ENCODE measurements around the gene TAF4.

The TAF4 gene

DNA sequence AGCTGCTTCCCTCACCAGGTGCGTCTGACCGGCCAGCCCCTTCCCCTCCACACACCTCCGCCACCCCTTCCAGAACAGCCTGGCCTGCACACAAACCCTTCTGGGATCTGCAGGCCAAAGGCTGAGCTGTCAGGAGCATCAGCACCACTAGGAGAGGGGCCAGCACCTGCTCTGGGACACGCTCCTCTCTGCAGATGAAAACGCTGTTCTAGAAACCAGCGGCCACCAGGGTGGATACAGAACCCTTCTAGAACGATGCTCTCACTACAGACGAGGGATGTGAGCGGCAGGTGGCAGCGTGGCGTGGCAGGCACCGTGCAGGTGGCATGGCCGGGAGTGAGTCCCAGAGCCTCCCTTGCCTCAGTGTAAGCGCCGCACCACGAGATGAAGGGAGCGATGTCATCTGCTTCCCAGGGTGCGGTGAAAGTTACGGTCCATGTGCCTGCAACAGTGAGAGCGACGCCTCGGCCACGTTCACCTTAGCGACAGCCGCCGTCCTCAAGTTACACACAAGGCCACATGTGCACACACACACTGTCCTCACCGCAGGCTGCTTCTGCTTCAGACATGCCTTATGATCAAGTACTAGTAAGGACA is 53.6 kb downstream of the TAF4 start (continued):
- TF ChIP-seq, protein P1, sequence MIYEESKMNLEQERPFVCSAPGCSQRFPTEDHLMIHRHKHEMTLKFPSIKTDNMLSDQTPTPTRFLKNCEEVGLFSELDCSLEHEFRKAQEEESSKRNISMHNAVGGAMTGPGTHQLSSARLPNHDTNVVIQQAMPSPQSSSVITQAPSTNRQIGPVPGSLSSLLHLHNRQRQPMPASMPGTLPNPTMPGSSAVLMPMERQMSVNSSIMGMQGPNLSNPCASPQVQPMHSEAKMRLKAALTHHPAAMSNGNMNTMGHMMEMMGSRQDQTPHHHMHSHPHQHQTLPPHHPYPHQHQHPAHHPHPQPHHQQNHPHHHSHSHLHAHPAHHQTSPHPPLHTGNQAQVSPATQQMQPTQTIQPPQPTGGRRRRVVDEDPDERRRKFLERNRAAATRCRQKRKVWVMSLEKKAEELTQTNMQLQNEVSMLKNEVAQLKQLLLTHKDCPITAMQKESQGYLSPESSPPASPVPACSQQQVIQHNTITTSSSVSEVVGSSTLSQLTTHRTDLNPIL (CRISPR knock-in tag; IDR thresholded peaks at IDR 0.05; ENCODE audit: low read depth): no peak
- TF ChIP-seq, protein P2, sequence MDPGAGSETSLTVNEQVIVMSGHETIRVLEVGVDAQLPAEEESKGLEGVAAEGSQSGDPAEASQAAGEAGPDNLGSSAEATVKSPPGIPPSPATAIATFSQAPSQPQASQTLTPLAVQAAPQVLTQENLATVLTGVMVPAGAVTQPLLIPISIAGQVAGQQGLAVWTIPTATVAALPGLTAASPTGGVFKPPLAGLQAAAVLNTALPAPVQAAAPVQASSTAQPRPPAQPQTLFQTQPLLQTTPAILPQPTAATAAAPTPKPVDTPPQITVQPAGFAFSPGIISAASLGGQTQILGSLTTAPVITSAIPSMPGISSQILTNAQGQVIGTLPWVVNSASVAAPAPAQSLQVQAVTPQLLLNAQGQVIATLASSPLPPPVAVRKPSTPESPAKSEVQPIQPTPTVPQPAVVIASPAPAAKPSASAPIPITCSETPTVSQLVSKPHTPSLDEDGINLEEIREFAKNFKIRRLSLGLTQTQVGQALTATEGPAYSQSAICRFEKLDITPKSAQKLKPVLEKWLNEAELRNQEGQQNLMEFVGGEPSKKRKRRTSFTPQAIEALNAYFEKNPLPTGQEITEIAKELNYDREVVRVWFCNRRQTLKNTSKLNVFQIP (CRISPR knock-in tag; IDR thresholded peaks at IDR 0.05; ENCODE audit: borderline replicate concordance, low read depth): no peak
- TF ChIP-seq GLIS3 (CRISPR knock-in tag; IDR thresholded peaks at IDR 0.05): no peak
- TF ChIP-seq CSDC2 (CRISPR knock-in tag; IDR thresholded peaks at IDR 0.05): no peak
- TF ChIP-seq ARNTL (CRISPR knock-in tag; IDR thresholded peaks at IDR 0.05; ENCODE audit: borderline replicate concordance, low read depth): no peak
- TF ChIP-seq ZFP30 (CRISPR knock-in tag; IDR thresholded peaks at IDR 0.05): no peak
- no peak for TF ChIP-seq ZNF565 (CRISPR knock-in tag; conservative IDR thresholded peaks at IDR 0.05; ENCODE audit: low read depth)
- no peak for TF ChIP-seq ZFP3 (CRISPR knock-in tag; IDR thresholded peaks at IDR 0.05)
- no peak for TF ChIP-seq TCF4 (CRISPR knock-in tag; IDR thresholded peaks at IDR 0.05; ENCODE audit: borderline replicate concordance)
- no peak for TF ChIP-seq OSR1 (CRISPR knock-in tag; IDR thresholded peaks at IDR 0.05)

DNA sequence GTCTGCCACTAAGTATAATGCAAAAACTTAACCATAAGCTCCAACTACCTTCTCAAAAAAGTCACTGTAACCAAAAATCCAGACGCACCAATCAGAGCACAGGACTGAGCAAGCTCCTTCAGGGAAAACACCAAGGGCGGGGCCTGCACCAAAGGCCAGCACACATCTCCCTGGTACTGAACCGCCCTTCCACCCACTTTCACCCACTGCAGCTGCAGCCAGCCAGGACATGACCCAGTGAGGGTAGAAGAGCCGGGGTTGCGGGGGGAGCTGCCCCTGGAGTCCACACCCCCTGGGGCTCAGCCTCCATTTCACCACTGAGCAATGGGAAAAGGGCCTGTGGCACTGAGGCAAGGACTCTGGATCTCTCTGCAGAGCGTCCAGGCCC is 54.3 kb downstream of the TAF4 start:
- no peak for TF ChIP-seq OSR1 (CRISPR knock-in tag; IDR thresholded peaks at IDR 0.05)
- TF ChIP-seq CSDC2 (CRISPR knock-in tag; IDR thresholded peaks at IDR 0.05): no peak
- no peak for TF ChIP-seq ZNF8 (CRISPR knock-in tag; IDR thresholded peaks at IDR 0.05)
- TF ChIP-seq ZFP30 (CRISPR knock-in tag; IDR thresholded peaks at IDR 0.05): no peak
- TF ChIP-seq ZNF70 (CRISPR knock-in tag; IDR thresholded peaks at IDR 0.05): no peak
- TF ChIP-seq TCF4 (CRISPR knock-in tag; IDR thresholded peaks at IDR 0.05; ENCODE audit: borderline replicate concordance): no peak
- no peak for TF ChIP-seq GLIS3 (CRISPR knock-in tag; IDR thresholded peaks at IDR 0.05)
- TF ChIP-seq, protein P3, sequence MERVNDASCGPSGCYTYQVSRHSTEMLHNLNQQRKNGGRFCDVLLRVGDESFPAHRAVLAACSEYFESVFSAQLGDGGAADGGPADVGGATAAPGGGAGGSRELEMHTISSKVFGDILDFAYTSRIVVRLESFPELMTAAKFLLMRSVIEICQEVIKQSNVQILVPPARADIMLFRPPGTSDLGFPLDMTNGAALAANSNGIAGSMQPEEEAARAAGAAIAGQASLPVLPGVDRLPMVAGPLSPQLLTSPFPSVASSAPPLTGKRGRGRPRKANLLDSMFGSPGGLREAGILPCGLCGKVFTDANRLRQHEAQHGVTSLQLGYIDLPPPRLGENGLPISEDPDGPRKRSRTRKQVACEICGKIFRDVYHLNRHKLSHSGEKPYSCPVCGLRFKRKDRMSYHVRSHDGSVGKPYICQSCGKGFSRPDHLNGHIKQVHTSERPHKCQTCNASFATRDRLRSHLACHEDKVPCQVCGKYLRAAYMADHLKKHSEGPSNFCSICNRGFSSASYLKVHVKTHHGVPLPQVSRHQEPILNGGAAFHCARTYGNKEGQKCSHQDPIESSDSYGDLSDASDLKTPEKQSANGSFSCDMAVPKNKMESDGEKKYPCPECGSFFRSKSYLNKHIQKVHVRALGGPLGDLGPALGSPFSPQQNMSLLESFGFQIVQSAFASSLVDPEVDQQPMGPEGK (CRISPR knock-in tag; IDR thresholded peaks at IDR 0.05; ENCODE audit: borderline replicate concordance): no peak
- TF ChIP-seq, protein P1 (CRISPR knock-in tag; IDR thresholded peaks at IDR 0.05; ENCODE audit: low read depth): no peak
- TF ChIP-seq, protein P4, sequence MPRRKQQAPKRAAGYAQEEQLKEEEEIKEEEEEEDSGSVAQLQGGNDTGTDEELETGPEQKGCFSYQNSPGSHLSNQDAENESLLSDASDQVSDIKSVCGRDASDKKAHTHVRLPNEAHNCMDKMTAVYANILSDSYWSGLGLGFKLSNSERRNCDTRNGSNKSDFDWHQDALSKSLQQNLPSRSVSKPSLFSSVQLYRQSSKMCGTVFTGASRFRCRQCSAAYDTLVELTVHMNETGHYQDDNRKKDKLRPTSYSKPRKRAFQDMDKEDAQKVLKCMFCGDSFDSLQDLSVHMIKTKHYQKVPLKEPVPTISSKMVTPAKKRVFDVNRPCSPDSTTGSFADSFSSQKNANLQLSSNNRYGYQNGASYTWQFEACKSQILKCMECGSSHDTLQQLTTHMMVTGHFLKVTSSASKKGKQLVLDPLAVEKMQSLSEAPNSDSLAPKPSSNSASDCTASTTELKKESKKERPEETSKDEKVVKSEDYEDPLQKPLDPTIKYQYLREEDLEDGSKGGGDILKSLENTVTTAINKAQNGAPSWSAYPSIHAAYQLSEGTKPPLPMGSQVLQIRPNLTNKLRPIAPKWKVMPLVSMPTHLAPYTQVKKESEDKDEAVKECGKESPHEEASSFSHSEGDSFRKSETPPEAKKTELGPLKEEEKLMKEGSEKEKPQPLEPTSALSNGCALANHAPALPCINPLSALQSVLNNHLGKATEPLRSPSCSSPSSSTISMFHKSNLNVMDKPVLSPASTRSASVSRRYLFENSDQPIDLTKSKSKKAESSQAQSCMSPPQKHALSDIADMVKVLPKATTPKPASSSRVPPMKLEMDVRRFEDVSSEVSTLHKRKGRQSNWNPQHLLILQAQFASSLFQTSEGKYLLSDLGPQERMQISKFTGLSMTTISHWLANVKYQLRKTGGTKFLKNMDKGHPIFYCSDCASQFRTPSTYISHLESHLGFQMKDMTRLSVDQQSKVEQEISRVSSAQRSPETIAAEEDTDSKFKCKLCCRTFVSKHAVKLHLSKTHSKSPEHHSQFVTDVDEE (CRISPR knock-in tag; IDR thresholded peaks at IDR 0.05): no peak
- TF ChIP-seq, protein P5, sequence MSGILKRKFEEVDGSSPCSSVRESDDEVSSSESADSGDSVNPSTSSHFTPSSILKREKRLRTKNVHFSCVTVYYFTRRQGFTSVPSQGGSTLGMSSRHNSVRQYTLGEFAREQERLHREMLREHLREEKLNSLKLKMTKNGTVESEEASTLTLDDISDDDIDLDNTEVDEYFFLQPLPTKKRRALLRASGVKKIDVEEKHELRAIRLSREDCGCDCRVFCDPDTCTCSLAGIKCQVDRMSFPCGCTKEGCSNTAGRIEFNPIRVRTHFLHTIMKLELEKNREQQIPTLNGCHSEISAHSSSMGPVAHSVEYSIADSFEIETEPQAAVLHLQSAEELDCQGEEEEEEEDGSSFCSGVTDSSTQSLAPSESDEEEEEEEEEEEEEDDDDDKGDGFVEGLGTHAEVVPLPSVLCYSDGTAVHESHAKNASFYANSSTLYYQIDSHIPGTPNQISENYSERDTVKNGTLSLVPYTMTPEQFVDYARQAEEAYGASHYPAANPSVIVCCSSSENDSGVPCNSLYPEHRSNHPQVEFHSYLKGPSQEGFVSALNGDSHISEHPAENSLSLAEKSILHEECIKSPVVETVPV (CRISPR knock-in tag; IDR thresholded peaks at IDR 0.05): no peak
- TF ChIP-seq SNAI2 (CRISPR knock-in tag; IDR thresholded peaks at IDR 0.05): no peak
- TF ChIP-seq, protein P2 (CRISPR knock-in tag; IDR thresholded peaks at IDR 0.05; ENCODE audit: borderline replicate concordance, low read depth): no peak
- no peak for TF ChIP-seq BACH2 (CRISPR knock-in tag; IDR thresholded peaks at IDR 0.05; ENCODE audit: borderline replicate concordance)
- no peak for TF ChIP-seq ZFP3 (CRISPR knock-in tag; IDR thresholded peaks at IDR 0.05)
- ATAC-seq: no peak
